EH (cell line): Measurements from ENCODE around the gene TOMM20.
"Not testable (repeated sequence)": the region's sequence is repeated elsewhere in the genome, so short reads cannot be mapped to it uniquely, and the experiment has no call there.

Source experiments
- DNase-seq: peaks from one replicate; pipeline ENCODE4 v3.0.0-alpha.2; 2015; ENCODE audit warnings: low read depth

Gene TOMM20

GRCh38 chr1:235128456-235129328 is at the start of gene TOMM20:
Gene TOMM20, minus strand, starts transcription at chr1:235128837. Its CDS starts 122 bp downstream, at chr1:235128715.
- peak; percentile 98 for DNase-seq

DNA sequence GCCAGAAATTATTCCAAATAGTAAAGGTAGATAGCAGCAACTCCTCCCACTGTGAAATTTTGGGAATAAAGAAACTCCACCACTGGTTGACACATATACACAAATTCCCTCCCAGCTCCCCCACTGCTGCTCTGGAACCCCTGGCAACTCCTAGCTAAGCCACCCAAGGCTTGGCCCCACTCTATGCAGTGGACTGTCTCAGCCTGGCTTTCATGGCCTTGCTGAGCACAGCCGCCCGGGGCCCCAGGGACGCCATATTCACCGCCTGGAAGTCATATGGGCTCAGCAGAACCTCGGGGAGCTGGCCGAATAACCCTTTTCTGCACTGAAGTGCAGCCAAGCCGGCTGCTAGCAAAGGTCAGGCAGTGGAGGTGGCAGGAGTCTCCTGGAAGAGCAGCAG is 47.8 kb upstream of the TOMM20 start:
- no peak for DNase-seq

DNA sequence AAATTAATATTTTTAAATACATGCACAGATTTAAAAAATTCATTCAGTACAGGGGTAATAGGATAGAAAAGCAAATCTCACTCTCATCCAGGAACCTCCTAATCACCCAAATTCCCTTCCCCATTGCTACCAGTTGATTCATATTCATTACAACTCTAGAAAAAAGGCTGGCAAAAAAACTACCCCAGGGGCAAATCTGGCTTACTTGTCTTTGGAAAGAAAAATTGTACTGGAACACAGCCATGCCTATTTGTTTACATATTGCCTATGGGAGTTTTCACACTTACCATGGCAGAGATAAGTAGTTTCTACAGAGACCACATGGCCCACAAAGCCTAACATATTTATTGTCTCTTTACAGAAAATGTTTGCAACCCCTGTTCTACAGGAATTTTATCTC is 41.3 kb upstream of the TOMM20 start:
- DNase-seq: peak; percentile 8

GRCh38 chr1:235168375-235168774 is 39.7 kb upstream of the TOMM20 start:
- no peak for DNase-seq

GRCh38 chr1:235161685-235162327 is 33.2 kb upstream of the TOMM20 start:
- no peak for DNase-seq

- peak; percentile 92 for DNase-seq
These were observed 32.5 kb upstream of the TOMM20 start, which contains the start of gene RBM34 for GRCh38 chr1:235160957-235161684. Gene RBM34, minus strand, starts transcription at chr1:235161250. Its CDS starts 24 bp downstream, at chr1:235161226.

DNA sequence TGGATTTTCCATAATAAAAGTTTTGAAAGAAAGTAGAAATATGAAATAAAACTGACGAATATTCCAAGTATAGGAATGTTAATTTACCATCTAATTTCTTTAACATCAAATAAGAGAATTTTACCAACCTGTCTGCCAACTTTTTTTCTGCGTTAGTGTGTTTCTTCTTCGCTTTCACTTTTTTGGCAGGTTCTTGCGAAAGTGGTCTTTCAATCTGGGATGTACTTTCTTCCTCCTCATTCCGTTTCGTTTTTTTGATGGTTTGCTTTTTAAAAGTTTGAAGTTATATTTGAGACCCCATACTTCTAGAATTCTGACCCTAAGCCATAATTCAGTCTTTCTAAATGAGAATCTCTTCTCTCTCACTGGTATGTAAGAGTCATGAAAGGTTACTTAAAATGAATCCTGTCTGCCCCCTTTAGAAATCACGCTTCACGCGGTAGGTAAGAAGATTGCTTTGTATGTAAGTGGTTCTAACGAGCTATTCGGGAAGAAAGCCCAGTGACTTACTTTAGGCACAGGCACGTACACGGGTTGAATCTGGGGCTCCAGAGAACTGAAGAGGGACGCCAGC is 31.8 kb upstream of the TOMM20 start:
- no peak for DNase-seq

- DNase-seq: not testable (repeated sequence)
These were observed 31.3 kb upstream of the TOMM20 start for GRCh38 chr1:235159930-235160329.

- not testable (repeated sequence) for DNase-seq
These were observed 30.6 kb upstream of the TOMM20 start for GRCh38 chr1:235159284-235159683.

DNA sequence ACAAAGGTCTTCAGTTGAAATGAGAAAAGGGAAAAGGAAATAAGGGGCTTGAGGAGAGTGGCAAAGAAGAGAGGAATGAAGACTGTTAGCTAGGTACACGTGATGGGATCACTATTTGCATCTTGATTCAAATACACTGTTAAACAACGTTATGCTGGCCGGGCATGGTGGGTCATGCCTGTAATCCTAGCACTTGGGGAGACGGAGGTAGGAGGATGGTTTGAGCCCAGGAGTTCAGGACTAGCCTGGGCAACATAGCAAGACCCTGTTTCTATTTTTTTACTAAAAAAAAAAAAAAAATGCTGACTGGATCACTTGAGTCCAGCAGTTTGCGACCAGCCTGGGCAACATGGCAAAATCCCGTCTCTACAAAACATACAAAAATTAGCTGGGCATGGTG is 30.0 kb upstream of the TOMM20 start:
- DNase-seq: no peak

DNA sequence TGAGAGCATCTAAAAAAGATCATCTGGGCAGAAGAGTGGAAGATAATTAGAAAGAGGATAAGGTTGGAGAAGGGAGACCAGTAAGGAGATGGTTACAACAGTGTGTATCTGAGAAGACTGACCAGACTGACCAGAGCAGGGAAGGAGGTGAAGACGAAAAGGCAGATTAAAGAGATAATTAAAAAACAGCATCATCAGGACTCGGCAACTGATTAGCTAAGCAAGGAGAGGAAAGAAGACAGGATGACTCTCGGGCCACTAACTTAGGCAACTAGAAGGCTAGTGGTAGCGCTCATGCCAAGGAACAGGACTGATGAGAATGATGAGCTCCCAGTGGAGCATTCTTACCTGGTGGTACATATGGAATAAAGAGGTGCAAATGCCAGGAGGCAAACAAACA is 28.5 kb upstream of the TOMM20 start:
- no peak for DNase-seq

GRCh38 chr1:235156740-235157139 is 28.1 kb upstream of the TOMM20 start:
- no peak for DNase-seq

DNA sequence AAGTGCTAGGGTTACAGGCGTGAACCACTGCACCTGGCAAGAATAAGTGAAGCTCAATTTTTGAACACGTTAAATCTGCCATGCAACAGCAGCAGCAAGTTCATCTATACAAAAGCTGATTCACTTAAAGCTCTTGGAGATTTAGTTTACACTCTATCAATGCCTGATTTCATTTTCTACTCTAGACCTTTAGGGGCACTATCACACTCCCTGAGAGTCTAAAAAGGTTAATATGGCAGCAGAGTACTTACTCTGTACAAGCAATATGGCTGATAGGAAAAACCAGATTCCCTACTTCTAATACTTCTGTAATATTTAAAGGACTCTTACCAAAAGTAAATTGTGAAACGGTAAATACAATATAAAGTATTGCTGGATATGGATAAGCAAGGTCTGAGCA is 27.6 kb upstream of the TOMM20 start:
- DNase-seq: no peak

GRCh38 chr1:235152235-235152634 is 23.6 kb upstream of the TOMM20 start:
- no peak for DNase-seq

GRCh38 chr1:235151033-235151432 is 22.4 kb upstream of the TOMM20 start:
- DNase-seq: no peak

DNA sequence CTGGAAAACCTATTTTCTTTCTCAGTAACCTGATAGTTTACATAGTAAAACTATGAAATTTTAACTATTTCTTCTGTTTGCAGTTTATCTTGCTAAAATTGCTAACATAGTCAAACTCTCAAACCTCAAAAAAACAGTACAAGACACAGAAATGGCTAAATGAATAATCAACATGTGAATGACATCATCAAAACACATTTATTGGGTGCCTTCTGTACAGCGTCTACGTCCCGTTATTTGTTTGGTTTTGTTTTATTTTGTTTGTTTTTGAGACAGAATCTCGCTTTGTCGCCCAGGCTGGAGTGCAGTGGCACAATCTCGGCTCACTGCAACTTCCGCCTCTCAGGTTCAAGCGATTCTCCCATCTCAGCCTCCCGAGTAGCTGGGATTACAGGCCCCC is 21.2 kb upstream of the TOMM20 start:
- no peak for DNase-seq

DNA sequence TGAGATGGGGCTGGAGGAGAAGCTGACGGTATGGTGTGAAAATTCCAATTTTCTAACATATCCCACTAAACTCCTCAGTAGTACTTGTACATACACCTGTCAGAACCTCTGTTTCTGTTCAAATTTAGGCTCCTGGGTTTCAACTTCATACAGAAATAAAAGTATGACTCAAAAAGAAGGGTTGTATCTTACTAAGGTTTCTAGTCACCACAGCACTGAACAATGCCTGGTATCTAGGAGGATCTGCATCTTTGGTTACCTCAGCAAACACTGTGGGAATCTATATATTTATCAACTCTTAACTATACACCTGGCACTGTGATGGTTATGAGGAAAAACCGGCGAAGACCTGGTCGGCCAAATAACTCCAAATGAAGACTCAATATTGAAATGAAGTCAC is 18.6 kb upstream of the TOMM20 start:
- no peak for DNase-seq

DNA sequence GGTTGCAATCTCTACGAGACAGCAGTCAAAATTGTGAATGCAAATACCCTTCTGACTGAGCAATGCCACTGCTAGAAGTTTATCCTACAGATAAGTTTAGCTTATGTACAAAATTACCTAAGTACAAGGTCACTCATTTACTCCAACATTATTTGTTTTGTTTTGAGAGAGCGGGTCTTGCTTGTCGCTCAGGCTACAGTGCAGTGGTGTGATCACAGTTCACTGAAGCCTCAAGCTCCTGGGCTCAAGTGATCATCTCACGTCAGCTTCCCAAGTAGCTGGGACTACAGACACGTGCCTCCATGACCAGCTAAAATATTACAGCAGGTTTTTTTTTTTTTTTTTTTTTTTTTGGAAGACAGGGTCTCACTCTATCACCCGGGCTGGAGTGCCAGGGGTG is 17.0 kb upstream of the TOMM20 start:
- no peak for DNase-seq

- no peak for DNase-seq
These were observed 14.4 kb upstream of the TOMM20 start for GRCh38 chr1:235142991-235143390.

DNA sequence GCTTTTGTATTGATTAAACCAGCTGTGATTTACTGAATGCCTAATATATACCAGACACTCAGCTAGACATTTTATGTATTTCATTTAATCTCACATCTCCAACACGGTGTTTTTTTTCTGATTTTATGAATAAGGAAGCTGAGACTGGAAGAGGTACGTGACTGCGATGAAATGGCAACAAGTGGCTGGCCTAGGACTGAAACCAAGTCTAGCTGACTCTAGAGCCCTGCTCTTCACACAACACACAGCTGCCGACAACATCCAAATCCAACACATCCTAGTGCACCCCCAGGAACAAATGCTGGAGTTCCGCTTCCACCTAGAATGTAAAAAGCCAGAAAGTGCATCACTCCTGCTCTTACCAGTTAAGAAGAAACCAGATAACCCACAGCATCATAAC is 10.7 kb upstream of the TOMM20 start:
- no peak for DNase-seq

DNA sequence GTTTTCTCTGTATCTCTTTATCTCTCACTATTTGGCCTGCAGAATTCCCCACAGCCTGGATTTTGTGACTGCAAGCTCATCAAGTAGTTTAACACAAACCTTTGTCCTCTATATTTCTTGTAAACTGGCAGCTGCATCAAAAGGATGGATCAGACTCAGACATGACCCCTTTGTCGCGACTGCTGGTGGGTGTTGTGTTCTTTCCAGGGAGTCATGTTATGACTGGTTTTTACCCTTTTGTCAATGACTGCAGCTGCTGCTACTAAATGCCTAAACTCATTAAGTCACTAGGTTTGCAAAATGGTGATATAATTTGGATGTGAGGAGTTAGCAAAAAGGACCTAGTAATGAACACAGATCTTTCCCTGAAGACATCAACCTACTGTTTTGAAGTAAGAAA is 10.2 kb upstream of the TOMM20 start:
- no peak for DNase-seq

DNA sequence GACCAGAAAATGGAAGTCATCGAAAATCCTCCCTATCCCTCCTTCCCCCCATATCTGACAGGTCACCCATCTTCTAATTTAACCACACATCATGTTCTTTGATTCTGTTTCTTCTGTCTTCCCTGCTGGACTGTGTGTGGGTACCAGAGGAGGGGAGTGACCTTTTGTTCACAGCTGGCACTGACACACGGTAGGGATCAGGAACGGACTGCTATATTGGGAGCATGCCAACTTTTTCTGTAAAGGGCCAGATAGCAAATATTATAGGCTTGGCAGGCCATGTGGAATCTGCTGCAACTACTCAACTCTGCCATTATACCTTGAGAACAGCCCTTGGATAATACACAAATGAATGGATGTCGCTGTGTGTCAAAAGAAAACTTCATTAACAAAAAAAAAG is 7.5 kb upstream of the TOMM20 start:
- DNase-seq: no peak
